ENCODE results near the gene SLC26A2.

- TF ChIP-seq ZNF114 (CRISPR knock-in tag; IDR thresholded peaks at IDR 0.05): no peak
- no peak for TF ChIP-seq CTCF (conservative IDR thresholded peaks at IDR 0.05; ENCODE audit: low read depth in 2 of 2)
- TF ChIP-seq REST (IDR thresholded peaks at IDR 0.05; ENCODE audit: unreplicated experiment): no peak
- no peak for TF ChIP-seq POLR2AphosphoS5 (IDR thresholded peaks at IDR 0.05; ENCODE audit: low read depth)
- no peak for TF ChIP-seq CREB1 (CRISPR knock-in tag; IDR thresholded peaks at IDR 0.05; ENCODE audit: low read depth)
- TF ChIP-seq EZH2 (IDR thresholded peaks at IDR 0.05; ENCODE audit: low read depth, unreplicated experiment): no peak
- TF ChIP-seq EZH2phosphoT487 (IDR thresholded peaks at IDR 0.05; ENCODE audit: unreplicated experiment): no peak
Measured at GRCh38 chr5:149996205-149996890, 35.8 kb downstream of the SLC26A2 start.

Measured in GM23338 (cell line).